GM21515 (cell line): ENCODE measurements around the gene SNAPIN.
"Not testable (repeated sequence)": the region's sequence is repeated elsewhere in the genome, so short reads cannot be mapped to it uniquely, and the experiment has no call there.

Source experiments
- ATAC-seq: cut with Tn5 transposase; IDR thresholded peaks from one replicate; pipeline ENCODE4 v1.9.1; 2021; ENCODE audit not compliant: unreplicated experiment

SNAPIN gene

DNA sequence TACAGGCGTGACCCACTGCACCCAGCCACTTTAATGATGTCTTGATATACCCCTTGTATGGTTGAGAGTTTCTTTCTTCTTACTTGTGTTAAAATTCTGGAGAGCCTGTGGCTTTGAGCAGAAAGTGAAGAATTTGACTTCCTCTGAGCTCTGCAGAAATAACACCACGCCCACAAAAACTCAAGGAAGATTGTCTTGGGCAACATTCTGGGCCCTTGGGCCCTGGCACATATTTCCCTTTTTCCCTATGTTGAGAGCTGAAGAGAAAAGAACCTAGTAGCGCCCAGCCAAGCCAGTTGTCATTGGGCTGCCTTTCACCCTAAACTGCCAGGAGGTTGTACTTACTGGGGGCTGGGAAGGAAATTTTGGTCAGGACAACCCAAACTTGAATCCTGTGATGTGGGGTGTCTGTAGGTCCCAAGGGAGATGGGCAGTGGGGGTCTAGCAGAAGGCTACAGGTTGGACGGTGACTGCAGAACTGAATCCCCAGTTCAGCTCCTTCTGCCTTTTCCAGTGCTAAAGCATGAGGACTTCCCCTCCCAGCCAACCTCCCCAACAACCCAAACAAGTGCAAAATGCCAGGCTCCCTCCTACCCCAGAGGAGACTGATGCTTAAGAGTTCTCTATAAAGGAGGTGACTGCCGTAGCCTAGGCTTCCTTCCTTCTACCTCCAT is 11.7 kb upstream of the SNAPIN start:
- no peak for ATAC-seq

DNA sequence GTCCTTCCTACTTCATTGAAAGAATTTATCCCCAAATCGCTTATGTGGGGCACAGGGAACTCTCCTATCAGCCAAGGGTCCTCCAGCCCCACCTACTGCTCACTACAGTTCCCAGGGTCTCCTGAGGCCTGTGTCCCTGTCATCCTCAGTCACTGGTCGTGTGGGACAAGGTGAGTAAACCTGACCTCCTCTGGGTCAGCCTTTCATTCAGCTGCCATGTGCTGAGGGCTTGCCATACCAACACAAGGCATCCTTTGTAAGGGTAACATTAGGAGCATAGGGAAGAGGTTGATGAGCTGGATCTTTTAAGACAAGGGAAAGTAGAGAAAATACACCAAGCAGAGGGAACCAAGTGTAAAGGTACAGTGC is 11.2 kb upstream of the SNAPIN start:
- no peak for ATAC-seq

DNA sequence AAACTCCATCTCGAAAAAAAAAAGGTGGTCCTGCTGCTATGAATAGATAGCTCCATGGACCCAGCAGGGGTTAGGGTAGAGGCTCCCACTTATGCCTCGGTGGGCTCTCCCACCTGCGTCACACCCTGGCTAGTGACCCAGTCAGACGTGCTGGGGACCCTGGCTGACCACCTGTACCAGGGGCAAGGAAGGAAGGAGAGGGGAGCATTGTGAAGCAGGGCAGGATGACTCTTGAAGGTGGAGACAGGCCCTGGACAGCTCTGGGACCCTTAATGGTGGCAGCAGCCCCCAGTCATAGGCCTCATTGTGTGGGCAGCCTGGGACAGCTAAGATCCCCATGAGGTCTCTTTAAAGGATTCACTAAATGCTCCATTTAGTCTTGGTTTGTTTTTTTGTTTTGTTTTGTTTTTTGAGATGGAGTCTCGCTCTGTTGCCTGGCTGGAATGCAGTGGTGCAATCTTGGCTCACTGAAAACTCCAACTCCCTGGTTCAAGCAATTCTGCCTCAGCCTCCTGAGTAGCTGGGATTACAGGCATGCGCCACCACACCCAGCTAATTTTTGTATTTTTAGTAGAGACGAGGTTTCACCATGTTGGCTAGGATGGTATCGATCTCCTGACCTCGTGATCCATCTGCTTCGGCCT is 10.4 kb upstream of the SNAPIN start:
- no peak for ATAC-seq

DNA sequence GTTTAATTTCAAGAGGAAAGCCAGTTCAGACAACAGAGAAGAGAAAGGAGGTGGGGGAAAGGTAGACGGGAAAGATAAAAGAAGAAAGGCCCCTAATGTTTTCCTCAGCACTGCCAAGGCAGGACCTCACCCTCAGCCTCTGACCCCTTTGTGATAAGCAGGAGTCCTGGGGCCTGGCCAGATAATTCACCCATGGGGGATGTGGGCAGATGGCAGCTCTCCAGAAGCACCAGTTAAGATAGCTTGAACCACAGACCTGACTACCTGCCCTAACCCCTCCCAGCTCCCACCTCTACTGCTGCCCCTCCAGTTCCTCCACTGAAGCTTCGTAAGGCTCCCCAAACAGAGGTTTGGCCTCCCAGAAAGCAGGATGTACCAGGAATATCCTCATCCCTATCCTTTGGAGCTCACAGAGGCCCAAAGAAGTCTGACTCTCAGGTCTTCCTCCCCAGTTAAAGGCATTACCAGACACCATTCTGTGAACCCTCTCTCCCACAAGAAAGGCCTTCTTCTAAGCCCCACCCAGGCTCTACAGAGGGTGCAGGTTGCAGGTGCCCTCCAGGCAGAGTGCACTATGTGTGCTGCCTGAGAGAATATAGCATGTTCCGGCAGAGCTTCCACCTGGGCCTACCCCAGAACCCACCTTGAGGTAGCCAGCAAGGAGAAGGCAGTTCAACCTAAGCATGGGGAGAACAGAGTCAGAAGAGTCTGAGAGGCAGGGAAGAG is 9.2 kb upstream of the SNAPIN start:
- no peak for ATAC-seq

DNA sequence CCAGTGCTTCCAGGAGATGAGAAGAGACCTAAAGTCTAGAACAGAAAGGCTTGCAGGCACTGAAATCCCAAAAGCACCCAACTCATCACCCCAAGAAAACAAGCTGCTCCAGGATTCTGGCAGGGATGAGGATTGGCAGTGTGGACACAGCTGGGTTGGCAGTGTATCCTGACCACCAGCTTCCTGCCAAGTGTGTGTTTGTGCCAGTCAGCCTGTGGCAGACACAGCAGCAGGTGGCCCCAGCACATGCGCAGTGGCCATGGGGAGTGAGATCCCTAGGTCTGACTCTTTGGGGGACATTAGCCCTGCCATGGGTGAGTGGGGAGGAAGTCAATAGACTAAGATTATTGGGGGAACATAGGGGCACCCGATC is 8.7 kb upstream of the SNAPIN start:
- no peak for ATAC-seq

DNA sequence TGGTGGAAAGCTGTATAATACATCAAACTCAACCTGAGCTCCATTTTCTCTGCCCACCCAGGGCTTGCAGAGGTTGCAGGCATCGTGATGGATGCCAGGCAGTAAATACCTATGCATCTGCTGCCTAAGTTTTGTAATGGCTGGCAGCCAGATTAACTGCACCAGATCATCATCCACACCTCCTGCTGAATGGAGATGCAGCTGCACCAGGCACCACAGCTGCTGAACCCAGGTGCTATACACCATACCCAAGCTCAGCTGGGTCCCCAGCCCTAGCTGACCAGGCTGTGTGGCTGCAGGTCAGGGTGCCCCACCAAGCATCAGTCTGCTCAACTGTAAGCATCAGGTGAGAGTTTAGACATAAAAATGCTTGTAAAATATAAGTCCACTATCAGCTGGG is 6.7 kb upstream of the SNAPIN start:
- ATAC-seq, result no peak

DNA sequence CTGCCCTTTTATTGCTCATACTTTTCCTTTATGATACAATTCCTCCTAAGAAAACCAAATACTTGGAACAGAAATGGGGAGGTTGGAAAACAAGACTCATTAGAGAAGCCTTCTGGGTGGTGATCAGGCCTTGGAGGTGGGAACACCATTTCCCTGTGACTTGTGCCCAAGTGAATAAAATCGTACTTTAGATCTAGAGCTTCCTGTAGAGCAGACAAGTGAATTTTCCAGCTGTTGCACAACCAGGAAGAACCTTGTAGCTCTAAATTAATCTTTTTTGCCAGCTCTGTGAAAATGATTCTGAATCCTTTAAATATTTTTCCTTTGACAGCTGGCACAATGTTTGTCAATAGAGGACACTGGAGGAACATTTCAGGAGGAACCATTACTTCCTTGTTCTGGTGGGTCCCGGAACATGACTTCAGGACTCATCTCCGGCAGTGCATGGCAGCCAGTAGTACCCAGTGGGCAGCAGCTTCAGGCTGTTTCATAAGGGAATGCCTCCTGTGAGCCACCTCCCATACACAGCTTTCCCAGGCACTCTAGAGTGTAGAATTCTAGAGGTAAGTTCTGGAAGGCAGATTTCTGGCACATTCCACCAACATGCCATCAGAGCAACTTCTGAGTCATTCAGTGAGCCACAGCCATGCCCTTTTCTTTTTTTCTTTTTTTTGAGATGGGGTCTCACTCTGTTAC is 5.5 kb upstream of the SNAPIN start:
- no peak for ATAC-seq

DNA sequence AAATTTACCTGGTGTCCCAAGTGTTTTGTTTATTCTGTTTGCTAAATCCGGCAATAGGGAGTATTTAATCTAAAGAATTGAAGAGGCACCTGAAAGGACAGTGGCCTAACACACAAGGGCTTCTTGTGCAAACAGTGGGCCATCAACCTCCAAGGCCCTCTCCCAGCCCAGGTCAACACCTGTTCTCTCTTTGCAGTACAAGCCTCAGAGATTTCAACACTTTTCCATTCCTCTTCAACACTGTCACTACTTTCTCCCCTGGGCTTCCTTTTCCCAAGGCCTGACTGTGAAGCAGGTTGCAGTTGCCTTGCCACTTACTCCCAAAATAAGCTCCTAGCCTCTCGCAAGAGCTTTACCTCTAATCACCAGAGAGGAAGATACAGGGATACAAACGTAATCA is 3.2 kb upstream of the SNAPIN start:
- ATAC-seq, result no peak

DNA sequence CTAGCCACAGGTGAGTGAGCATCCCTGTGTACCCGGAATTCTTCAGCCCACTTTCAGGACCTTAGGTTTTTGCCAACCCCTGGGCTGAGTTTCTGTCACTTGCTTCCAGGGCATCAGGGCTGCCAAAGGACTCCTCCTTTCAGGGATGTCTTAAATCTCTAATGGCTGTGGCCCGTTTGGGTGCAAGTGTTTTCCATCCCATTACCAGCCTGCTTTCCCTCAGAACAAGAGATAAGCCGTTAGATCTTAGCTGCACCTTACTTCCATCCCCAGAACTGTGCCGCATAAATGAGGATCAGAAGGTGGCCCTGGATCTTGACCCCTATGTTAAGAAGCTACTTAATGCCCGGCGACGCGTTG is 652 bp downstream of the SNAPIN start:
- peak; percentile 4 for ATAC-seq

DNA sequence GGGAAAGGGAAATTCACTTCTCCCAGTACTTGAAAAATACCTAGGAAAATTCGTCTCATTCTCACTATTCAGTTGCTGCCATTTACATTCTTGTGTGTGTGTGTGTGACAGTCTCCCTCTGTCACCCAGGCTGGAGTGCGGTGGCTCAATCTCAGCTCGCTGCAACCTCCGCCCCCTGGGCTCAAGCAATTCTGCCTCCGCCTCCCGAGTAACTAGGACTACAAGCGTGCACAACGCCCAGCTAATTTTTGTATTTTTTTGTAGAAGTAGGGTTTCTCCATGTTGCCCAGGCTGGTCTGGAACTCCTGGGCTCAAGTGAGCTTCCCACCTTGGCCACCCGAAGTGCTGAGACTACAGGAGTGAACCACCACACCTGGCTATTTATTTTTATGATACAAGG is 1.2 kb downstream of the SNAPIN start:
- ATAC-seq, result no peak

DNA sequence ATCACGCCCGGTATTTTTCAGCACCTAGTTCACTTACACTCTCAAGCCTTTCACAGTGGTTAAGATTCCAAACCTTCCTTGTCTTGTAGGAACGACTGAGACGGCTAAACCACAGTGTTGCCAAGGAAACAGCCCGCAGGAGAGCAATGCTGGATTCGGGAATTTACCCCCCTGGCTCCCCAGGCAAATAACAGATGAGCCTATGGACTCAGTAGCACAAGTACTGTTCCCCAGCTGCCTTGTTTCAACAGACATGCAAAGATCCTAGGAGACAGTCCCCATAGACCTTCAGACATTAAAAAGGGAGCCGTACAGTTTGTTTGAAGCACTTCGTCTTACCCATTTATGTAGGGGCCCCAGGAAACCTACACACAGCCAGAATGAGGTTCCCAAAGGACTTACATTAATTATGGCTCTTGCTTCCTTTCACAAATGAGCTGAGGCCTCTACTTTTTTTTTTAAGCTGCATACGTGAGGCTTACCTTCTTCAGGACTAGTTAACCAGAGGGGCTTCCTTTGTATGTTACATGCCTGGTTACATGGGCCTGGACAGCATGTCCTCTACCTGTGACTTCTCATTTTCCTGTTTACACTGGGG is 2.7 kb downstream of the SNAPIN start:
- no peak for ATAC-seq

DNA sequence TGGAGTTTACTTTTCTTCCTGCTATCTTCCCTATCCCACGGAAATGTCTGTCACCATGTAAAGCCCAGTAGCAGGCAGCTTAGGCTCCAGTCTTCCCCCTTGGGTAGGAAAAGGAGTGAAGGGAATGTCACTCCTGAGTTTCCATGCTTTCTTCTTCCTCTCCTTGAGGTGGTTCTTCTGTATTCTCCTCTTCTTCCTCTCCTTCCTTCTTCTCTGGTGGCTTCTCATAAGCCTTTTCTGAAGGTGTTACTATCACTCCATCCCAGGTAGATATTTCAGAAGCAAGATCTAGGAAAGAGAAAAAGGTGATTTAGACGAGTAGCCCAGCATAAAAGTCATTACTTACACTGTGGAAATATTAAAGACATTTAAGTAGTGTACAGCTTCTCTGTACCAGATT is 3.8 kb downstream of the SNAPIN start:
- ATAC-seq, result no peak

DNA sequence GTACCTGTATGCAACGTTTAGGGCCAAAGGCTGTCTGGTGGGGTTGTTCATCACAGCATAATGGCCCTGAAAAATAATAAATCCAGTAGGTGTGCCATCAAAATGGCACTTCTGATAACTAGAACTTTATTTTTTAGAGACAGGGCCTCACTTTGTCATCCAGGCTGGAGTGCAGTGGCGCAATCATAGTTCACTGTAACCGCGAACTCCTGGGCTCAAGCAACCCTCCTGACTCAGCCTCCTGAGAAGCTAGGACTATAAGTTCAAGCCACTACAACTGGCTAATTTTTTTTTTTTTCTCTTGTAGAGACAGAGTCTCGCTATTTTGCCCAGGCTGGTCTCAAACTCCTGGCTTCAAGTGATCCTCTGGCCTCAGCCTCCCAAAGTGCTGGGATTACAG is 4.7 kb downstream of the SNAPIN start:
- ATAC-seq, result no peak

DNA sequence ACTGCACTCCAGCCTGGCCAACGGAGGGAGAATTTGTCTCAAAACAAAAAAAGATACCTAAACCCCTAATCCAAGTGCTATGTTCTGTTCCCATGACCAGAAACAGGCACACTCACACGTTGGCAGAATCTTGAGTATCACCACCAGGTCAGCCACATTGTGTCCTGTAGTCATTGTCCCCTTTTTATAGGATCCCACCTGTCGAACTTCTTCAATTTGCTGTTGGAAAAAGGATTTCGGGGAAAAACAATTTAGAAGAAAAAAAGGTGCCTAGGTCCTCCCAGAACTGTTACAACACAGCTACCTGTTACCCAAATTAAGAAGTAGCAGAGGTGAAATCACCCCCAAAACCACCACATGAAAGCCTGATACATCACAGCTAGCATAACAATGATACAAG is 8.9 kb downstream of the SNAPIN start:
- ATAC-seq, result no peak

DNA sequence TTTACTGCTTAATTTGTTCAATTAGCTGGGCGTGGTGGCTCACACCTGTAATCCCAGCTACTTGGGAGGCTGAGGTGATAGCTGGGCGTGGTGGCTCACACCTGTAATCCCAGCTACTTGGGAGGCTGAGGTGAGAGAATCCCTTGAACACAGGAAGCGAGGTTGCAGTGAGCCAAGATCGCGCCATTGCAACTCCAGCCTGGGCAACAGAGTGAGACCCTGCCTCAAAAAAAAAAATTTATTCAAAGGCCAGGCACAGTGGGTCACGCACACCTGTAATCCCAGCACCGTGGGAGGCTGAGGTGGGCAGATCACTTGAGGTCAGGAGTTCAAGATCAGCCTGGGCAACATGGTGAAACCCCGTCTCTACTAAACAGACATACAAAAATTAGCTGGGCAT is 10.2 kb downstream of the SNAPIN start:
- ATAC-seq, result not testable (repeated sequence)

DNA sequence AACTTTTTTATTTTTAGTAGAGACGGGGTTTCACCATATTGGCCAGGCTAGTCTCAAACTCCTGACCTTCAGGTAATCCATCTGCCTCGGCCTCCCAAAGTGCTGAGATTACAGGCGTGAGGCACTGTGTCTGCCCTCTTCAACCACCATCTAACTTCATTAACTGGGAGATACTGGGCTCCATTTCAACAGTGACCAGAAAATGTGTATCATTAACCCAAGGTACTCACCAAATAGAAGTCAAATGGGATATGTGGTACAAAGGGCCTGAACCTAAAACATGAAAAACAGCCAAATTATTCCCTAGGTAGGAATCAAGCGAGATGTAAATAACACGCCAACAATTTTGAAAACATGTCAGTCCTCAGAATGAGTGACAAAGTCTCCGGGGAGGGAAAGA is 11.1 kb downstream of the SNAPIN start:
- no peak for ATAC-seq

DNA sequence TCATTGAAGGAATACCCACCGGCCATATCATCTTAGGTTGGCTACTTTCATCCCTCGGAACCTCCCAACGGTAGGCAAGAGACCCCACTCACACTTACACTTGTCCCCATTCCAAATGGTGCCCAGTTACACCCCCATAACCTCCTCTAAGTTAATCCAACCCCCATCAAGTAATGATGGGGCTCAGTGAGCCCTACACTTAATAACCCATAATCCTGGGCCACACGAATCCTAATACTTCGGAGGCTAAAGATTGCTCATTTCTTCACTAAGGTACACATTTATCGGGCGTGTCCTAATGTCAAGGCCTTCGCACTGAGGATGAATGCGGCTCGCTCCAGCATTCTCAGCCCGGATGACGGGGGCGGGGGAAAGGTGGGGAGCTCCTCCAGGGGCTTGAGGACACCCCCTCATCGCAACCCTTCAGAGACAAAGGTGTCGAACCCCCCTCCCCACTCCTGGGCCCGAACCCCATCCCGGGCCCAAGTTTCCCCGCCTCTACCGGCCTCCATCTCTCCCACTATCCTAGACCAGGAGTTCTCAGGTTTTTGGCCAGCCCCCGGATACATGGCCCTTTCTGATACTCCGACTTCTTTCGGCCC is 11.9 kb downstream of the SNAPIN start:
- ATAC-seq, result no peak

DNA sequence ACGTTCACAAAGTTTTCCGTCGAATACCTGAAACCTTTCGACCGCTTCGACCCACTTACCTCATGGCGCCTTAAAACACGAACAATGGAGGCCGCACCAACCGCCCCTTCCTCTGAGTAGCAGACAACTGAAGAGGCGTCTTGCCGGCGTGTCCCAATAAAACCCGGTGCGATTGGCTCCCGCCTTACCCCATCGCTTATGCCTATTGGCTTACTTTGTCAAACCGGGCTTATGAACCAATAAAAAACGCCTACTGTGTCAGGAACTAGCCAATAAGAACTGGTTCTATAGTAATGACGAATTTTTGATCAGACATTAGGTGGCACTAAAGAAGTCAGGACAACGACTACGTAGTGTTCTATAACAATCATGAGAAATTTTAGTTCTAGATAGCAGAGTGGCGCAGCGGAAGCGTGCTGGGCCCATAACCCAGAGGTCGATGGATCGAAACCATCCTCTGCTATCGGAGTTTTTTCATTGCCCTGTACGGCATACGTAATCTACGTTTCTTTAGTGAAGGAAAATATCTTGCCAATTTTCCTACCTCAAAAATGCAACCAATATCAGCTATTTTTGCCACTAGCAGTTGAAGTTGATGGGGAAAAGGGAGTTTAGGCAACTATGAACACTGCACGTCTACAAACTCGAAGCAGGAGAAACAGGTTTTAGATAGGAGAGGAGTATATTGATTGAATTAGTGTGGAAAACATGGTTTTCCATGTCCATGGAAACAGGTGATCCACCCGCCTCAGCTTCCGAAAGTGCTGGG is 12.5 kb downstream of the SNAPIN start, which contains the start of gene ILF2:
Gene ILF2 (minus strand): TSS at position 135 of the 769 bp plus-strand sequence. CDS start 71 bp downstream, at position 64.
- peak; percentile 94 for ATAC-seq

DNA sequence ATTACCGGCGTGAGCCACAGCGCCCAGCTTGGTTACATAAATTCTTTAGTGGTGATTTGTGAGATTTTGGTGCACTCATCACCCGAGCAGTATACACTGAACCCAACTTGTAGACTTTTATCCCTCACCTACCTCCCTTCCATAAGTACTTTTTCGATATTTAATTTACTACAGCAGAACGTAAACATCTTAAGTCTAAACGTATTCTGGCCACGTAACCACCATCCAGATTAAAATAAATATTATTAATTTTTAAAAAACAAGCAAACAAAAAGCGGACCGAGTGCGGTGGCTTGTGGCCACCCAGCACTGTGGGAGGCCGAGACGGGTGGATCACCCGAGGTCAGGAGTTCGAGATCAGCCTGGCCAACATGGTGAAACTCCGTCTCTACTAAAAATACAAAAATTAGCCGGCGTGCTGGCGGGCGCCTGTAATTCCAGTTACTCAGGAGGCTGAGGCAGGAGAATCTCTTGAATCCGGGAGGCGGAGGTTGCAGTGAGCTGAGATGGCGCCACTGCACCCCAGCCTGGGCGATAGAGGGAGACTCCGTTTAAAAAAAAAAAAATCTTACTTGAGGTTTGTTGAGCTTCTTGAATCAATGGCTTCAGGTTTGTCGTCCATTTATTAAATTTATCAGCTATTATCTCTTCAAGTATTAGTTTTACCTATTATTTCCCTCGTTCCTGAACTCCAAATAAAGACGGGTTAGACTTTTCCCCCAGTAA is 13.3 kb downstream of the SNAPIN start:
- ATAC-seq, result peak; percentile 7

DNA sequence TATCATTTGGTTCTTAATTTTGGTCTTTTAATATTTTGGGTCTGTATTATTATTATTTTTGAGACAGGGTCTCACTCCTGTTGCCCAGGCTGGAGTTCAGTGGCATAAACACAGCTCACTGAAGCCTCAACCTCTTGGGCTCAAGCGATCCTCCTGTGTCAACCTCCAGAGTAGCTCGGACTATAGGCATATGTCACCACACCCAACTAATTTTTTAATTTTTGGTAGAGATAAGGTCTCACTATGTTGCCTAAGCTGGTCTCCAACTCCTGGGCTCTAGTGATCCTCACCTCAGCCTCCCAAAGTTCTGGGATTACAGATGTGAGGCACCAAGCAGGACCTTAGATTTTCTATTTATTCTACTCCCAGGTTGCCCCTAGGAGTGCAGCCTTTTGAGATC is 15.0 kb downstream of the SNAPIN start:
- ATAC-seq, result no peak
